Suppressor macrophage treated with lipopolysaccharide for 1 hour (primary cell): ENCODE results near the gene SIRPD.
"Not testable (repeated sequence)": the region's sequence is repeated elsewhere in the genome, so short reads cannot be mapped to it uniquely, and the experiment has no call there.

ENCODE experiments used
- DNase-seq, 3 donors: peaks; one replicate each; pipeline ENCODE4 v3.0.0-alpha.2; 2020 to 2022

SIRPD gene

DNA sequence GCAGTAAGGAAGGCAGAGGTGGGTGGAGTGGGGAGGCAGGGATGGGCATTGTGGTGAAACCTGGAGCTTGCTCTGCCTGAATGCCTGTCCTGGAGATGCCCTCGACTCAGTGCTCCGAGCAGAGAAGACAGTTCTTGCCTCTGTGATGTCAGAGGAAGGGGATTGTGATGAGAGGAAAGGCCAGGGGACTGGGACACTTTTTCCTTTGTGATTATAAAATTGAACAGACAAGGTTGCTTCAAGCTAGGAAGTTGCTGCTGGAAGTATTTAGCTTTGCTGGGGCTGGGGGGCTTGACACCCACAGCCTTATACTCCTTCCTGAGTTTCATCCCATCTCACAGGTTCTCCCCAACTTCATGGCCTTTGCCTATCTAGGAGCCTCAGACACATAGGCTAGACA is at the start of gene SIRPD:
Gene SIRPD, minus strand, starts transcription at position 101 of the 400 bp plus-strand sequence. Its CDS starts 52 bp downstream, at position 49.
- no peak for DNase-seq

DNA sequence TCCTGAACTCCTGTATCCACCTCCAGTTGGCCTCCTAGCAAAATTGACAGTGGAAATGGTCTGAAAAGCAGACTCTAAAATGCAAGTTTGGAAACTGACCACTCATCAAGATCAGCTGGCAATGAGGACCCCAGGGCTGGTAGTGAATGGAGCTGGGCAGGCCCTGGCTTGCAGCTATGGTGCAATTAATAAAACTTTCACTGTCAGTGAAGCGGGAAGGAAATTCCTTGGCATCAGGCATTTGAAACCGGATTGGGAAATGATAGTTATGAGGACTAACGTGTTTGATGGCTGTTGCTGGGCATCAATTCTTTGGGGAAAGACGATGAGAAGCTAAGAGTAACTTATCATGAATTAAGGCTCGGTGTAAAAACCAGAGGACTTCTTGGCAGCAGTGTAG is 43.2 kb upstream of the SIRPD start:
- no peak for DNase-seq

DNA sequence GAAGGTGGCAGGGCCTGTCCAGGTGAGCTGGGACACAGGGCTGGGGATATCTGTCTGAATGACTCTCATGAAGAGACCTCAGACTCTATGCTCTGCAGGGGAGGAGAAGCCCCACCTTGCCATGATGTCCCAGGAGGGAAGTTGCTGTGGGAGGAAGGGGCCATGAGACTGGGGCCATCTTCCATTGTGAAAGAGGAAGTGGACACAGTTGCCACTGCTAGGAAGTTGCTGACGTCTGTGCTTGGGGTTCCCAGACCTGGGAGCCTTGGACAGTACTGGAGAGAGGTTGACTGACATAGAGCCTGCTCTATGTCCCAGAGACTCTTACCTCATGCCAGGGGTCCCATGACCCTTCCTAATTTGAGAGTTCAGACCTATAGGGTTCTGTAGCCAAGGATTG is 37.8 kb upstream of the SIRPD start:
- peak in 1 of 3 donors; percentile 61 for DNase-seq

DNA sequence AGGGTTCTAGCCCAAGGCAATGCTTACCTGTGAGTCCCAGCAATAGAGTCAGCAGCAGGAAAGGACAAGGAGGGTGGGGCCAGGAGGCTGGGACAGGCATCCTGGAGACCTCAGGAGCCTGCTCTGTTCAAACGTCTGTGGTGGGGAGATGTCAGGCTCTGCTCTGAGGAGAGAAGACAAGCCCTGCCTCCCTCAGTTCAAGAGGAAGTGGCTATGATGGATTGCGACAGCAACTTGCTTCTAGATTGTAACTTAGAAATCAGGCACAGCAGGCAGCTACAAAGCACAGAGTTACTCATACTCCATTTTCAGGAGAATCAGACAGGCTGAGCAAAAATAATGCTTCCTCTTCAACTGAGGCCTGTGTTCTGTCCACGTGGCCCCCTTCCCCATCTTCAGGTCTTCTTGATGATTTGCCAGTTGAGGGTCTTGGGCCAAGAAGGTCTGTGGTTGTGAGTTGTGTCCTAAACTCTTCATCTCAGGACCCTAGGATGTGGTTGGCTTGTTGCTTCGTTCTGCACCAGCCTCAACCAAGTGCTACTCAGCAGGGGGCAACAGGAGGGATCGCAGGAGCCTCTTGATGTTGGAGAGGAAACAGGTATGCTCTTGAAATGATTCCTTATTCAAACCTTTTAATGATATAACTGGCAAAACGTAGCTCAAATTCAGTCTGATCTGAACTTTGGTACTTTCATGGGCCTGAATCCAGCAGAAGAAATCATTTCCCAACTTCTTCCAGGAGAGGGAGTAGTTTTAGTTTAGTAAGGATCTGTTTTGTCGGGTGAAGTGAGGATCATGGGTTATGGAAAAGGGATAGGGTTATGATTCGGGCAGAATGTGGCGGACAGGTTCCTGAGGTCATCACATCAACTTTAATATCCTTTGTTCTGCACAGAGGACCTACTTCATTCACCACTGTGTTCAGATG is 31.3 kb upstream of the SIRPD start:
- DNase-seq = peak in 1 of 3 donors; percentile 80

DNA sequence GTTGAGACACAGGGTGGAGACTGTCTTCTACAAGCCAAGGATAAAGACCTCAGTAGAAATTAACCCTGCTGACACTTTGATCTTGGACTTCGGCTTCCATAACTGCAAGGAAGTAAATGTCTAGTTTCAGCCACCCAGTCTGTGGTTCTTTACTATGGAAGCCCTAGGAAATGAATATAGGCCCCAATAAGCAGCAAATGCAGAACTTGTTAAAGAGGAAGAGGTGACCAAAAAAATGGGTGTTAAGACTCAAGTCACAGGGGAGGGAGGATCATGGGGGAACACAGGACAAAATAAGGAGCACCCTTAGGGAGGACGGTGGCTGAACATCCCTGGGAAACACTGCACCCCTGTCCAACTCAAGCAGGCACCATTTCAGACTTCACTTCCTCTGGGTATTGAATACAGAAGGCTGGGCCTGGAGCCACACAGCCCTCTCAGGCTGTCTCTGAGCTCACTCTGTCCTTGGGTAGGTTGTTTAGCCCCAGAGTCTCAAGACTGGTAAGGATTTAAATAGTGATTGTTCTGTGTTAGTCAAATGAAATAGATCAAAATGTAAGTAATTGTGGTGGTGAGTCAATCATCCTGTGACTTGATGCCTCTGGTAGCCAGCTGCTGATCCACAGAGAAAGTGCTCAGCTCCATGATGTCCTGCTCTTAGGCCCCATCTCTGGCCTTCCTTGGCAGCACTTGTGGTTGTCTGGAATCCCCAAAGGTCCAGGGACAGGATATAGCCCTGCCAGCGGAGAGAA is 30.5 kb upstream of the SIRPD start:
- peak in 1 of 3 donors; percentile 45 for DNase-seq

DNA sequence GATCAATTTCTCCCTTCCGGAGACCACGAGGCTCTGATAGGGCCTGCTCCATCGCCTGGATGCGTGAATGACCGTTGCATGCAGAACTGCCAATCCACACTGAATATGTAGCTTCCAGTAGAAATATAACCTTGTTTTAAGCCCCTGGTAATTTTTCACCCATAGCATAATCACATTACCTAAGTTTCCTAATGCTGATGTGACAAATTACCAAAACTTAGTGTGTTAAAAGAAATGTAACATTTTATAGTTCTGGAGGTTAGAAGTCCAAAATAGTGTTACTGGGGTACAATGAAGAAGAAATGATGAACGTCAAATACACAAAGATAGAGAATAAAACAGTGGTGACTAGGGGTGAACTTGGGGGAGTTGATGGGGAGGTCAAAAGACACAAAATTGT is 22.0 kb upstream of the SIRPD start:
- DNase-seq = no peak

DNA sequence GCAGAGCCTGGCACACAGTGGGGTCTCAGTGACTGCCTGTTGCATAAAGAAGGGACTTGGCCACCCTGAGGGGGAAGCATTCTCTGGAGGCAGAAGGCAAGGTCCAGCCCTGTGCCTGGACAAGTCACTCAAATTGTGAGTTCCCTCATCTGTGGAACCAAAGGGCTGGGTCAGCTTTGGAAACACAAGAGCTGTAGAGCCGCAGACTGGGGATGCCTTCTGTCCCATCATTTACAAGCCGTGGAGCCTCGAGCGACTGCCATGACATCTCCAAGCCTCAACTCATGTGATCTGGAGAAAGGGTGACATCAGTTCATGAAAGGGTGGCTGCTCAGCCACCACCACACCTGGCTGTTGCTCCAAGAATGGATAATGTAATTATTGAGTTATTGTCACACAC is 20.4 kb upstream of the SIRPD start:
- no peak for DNase-seq

DNA sequence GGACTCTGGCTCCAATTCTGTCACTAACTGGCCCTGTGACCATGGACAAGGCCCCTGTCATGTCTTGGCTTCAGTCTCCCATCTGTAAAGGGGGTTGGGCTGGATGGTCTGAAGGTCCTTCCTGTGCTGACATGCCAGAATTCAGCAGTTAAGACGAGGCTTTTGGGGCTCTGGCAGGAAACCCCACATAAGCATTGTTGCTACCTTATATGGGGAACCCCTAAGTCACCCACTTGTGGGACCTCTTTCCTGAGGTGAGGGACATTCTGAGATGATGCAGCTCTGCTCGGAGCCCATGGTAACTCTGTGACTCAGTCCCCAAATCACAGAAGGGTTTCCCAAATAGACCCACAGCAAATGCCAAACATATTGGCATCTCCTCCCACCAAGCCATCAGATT is 19.8 kb upstream of the SIRPD start:
- DNase-seq = not testable (repeated sequence)

DNA sequence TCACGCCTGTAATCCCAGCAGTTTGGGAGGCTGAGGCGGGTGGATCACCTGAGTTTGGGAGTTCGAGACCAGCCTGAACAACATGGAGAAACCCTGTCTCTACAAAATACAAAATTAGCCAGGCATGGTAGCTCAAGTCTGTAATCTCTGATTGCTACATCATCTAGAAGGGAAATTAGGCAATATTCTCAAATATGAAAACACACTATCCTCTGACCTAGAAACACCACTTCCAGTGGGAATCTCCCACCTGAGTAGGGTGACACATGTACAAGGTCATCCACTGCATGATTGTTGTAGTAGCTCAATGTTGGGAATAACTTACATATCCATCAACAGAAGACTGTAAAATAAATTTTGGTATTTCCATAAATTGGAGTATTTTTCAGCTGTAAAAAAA is 19.1 kb upstream of the SIRPD start:
- DNase-seq = peak; percentile 47 to 69 (median 62)

DNA sequence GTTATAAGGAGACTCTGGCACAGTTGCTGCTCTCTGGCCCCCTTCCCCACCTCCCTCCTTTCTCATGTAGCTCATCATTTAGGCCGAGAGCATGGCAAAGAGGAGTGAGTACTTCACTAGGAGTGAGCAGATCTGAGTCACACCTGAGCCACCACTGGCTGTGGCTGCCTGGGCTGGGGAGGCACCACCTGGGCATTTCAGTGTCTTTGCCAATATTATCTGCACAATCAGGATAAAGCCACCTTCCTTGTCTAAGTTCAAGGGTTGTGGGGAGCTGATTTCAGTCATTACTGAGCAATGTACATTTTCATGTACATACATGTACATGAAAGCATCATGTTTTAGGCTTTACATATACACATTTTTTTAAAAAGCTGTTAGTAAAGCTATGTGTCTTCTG is 18.5 kb upstream of the SIRPD start:
- not testable (repeated sequence) for DNase-seq

DNA sequence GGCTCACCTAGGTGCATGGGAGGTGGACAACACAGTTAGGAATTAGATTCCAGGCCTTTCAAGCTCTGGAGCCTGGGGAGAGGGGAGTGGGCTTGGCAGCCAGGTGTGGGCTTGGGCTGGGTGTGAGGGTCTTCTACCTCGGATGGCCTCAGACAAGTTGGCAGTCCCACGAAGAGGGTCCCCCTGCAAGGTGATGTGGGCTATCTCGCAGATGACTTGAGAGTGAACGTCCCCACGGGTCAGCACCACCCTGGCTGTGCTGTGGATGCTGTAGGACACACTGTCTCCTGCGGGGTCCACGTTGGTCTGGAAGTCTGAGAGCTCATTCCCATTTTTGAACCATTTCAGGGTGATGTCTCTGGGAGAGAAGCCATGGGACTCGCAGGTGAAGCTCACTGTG is 14.1 kb upstream of the SIRPD start:
- not testable (repeated sequence) for DNase-seq

DNA sequence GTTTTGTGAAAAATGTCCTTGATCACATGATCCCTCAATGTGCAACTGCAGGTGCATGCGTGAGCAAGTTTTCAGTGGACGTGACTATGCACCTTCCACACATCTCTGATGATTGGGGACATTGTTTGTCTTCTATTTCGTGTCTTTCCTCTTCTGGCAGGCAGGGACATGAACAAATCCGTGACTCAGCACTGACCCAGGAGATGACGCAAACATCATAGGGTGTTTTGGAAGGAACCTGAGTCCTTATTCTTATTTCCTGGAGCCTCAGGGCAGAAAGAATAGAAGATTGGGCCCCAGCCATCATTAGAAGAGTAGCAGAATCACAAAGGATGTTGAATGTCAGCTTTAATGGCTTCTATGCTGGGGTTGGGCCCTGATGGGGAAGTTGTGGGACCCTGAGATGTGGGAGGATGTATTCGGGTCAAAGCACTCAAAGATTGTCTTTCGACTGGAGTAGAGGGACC is 11.9 kb upstream of the SIRPD start:
- peak; percentile 82 to 89 (median 86) for DNase-seq

DNA sequence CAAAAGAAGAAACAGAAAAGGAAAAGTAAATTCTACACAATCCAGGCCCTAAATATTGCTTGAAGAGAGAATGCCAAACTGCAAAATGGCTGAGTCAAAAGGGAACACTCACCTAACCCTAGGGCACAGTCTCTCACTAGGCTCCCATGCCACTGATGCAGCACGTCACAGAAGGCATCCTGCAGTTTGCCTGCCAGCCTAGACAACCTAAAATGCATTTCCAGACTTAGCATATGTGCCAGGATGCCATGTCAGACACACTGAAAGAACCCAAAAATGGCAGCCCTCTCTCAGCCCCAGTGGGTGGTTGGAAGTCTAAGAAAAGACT is 10.6 kb upstream of the SIRPD start:
- DNase-seq = no peak

DNA sequence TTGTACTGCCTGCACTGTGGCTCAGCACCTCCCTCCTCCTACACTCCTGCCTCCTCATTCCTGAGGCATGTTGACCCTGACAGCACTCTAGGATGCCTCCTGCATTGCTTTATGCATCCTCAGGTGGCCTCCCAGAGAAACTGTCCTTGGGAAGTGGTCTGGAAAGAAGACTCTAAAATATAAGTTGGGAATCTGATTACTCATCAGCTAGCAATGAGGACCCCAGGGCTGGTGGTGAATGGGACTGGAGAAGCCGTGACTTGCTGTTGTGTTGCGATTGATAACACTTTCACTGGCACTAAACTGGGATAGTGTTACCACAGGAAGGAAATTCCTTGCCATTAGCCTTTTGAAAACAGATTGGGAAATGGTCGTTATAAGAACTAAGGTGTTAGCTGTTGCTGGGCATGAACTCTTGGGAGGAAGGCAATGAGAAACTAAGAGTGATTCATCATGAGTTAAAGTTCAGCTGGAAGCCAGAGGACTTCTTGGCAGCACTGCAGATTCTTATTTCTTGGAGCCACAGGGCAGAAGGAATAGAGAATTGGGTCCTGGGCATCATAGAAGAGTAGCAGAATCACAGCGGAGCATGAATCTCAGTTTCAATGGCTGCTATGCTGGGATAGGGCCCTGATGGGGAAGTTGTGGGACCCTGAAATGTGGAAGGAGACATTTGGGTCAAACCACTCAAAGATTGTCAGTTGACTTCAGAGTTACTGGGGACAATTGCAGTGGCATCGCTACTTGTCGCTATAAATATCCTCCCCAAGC is 10.1 kb upstream of the SIRPD start:
- DNase-seq = peak; percentile 27 to 60 (median 49)

DNA sequence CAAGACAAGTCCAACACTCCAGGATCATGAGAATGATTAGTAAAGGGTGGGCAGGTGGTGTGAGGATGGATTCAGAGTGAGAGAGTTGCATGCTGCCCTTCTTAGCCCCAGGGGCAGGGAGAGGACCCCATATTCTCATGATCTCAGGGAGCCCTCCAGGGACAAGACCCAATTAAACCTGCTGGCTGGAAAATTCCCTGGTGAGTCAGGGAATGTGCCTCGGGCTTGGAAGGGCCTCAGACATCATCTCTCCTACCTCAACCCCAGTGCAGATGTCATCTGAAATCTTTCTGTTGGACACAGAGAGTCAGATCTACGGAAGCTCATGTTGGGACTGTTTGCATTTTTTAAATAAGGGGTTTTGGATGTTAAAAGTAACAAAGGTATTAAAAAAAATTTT is 9.2 kb upstream of the SIRPD start:
- DNase-seq = no peak

DNA sequence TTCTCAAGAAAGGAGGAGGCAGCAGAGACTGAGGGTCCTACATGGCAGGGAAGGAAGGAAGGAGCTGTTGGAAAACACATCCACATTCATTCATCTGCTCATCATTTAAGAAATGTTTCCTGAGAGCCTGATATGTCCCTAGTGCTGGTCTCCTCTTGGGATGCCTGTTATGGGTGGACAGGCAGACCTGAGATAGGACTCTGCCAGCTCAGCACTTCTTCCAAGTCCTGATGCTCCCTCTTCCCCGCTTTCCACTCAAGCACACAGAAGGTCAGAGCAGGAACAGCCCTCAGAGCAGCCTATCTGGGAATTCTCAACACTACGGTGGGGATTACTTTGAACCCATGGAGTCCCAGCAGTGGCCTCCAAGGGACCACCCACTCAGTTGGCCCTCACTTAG is 8.0 kb upstream of the SIRPD start:
- no peak for DNase-seq

DNA sequence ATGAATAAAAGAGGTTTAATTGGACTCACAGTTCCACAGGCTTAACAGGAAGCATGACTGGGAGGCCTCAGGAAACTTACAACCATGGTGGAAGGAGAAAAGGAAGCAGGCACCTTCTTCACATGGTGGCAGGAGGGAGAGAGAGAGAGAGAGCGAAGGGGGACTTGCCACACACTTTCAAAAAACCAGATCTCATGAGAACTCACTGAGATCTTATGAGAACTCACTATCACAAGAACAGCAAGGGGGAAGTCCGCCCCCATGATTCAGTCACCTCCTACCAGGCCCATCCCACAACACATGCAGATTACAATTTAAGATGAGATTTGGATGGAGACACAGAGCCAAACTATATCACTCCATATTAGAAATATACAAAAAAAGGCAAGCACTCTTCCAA is 6.1 kb upstream of the SIRPD start:
- peak in 1 of 3 donors; percentile 14 for DNase-seq

DNA sequence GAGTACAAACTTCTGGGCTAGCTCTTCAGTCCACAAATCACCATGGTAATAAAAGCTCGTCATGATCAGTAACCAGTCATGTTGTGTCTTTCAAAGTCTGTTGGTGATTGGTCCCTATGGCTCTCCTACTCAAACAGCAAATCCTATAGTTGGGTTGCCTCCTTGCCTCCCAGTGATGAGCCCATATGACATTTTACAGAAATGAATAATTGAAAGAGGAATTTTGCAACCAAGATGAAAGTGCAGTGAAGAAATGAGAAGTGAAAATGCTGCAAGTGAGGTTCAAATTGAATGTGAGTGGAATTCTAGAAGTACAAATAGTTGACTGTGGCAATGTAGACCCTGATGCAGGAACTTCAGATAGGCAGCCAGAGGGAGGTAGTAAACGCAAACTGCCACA is 5.1 kb upstream of the SIRPD start:
- DNase-seq = peak; percentile 35 to 68 (median 65)

DNA sequence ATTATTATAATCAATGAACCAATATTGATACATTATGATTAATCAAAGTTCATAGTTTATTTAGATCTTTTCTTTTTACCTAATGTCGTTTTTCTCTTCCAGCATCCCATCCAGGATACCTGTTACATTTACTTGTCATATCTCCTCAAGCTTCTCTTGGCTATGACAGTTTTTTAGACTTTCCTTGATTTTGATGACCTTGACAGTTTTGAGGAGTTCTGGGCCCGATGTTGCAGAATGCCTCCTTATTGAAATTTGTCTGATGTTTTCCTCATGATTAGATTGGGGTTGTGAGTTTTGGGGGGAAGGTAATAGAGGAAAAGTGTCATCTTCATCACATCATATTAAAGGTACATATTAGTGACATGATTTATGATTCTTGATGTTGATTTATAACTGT is 3.8 kb upstream of the SIRPD start:
- DNase-seq = no peak

DNA sequence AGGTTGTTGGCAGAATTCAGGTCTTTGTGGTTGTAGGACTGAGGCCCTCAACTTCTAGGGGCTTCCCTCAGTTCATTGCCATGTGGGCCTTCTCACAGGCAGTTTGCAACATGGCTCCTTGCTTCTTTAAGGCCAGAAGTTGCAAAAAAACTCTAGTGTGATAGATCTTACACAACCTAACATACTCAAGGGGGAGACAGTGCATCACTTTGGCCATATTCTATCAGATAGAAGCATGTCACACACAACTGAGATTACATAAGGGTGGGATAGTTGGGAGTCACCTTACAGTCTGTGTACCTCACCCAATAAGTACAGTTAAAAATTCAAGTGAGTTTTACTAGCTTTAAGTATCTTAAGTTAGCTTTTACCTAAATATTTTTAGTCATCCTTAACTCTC is 1.6 kb downstream of the SIRPD start:
- no peak for DNase-seq

DNA sequence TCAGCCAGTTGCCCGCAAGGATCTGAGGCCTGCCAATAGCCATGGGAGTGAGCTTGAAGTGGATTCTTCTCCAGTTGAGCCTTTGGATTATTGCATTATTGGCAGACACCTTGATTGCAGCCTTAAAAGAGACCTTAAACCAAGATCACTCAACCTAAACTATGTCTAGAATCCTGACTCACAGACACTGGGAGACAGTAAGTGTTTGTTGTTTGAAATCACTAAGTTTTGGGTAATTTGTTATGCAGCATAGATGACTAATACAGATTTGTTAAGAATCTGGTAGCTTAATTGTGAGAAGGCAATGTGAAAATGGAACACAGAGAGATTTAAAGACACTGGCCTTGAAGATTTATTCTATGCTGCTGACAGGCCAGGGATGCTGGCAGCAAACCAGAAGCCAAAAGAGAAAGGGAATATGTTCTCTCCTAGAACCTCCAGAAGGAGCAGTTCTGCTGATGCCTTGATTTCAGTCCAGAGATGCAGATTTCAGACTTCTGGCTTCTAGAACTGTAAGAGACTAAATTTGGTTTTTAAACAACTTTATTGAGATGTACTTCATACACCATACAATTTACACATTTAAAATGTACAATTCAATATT is 17.6 kb downstream of the SIRPD start:
- no peak for DNase-seq

DNA sequence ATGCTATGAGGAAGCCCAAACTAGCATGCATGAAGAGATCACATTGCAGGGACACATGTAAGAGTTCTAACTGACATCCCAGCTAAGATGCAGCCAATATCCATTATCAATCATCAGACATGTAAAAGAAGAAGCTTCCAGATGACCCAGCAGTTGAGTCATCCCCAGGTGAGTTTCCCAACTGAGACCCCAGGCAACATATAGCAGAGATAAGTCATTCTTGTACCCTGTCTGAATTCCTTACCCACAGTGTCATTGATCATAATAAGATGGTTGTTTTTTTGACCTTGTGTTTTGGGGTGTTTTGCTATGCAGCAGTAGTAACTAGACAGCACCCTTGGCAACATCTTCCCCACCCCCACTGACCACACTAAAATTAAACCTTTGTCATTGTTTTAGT is 18.9 kb downstream of the SIRPD start:
- DNase-seq = no peak

DNA sequence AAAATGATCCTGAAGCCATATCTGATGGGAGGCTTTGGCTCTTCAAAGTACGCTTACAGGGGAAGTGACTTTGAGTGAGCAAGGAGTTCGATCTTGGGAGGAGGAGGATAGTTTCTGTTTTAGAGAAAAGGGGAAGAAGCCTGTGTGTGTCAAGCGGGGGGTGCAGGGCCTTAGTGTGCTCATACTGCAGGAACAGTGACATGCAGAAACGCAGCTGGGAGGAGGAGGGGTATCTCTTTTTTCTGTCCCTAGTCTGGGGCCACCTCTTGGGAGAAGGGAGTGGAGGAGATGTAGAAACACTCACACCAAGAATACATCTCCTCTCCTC is 19.8 kb downstream of the SIRPD start:
- peak; percentile 91 to 95 (median 92) for DNase-seq
